Neural cell (in vitro differentiated cells): Measurements from ENCODE around the gene VAV2. TPM values are rescaled to one million over a fixed set of nuclear protein-coding genes. Genes with fewer than 3 reads are reported as not detected.
"Not testable (repeated sequence)": the region's sequence is repeated elsewhere in the genome, so short reads cannot be mapped to it uniquely, and the experiment has no call there.

Experiments used
- H2AFZ ChIP-seq: fragments of 200-600, 300-800 bp; sonication (generic), shearing (Covaris generic); 2 replicates; pipeline ENCODE4 v1.6.0; 2014; ENCODE audit warnings: low read depth, mild to moderate bottlenecking, antibody characterized with exemption, low read length, moderate library complexity
- H3F3A ChIP-seq: fragments of 200-600 bp; shearing (Covaris generic); 2 replicates; pipeline ENCODE4 v1.6.1; 2016; ENCODE audit warnings: mild to moderate bottlenecking, moderate library complexity, mixed read lengths, antibody characterized with exemption, low read length; ENCODE audit not compliant: insufficient read depth, poor library complexity, severe bottlenecking
- H3K27ac ChIP-seq: fragments of 200-600, 300-800 bp; sonication (generic), shearing (Covaris generic); 2 replicates; pipeline ENCODE4 v1.5.1; 2014; ENCODE audit warnings: mild to moderate bottlenecking, low read length, moderate library complexity
- H3K27me3 ChIP-seq: fragments of 300-800, 200-600 bp; sonication (generic), shearing (Covaris generic); 2 replicates; pipeline ENCODE4 v1.6.0; 2014; ENCODE audit warnings: mild to moderate bottlenecking, low read depth, low read length, moderate library complexity; ENCODE audit not compliant: insufficient read depth
- H3K36me3 ChIP-seq: fragments of 300-800, 200-600 bp; sonication (generic), shearing (Covaris generic); 2 replicates; pipeline ENCODE4 v1.5.1; 2014; ENCODE audit warnings: mild to moderate bottlenecking, antibody characterized with exemption, low read length, moderate library complexity; ENCODE audit not compliant: insufficient read depth
- H3K4me2 ChIP-seq: fragments of 300-800, 200-600 bp; sonication (generic), shearing (Covaris generic); 2 replicates; pipeline ENCODE4 v1.6.0; 2014; ENCODE audit warnings: mild to moderate bottlenecking, low read length
- H3K4me3 ChIP-seq: fragments of 300-800, 200-600 bp; sonication (generic), shearing (Covaris generic); 2 replicates; pipeline ENCODE4 v1.5.1; 2014; ENCODE audit warnings: mild to moderate bottlenecking, low read length, moderate library complexity
- H3K79me2 ChIP-seq: fragments of 200-600 bp; shearing (Covaris generic); replicated peaks from 2 replicates; pipeline ENCODE4 v1.6.0; 2014; ENCODE audit warnings: mild to moderate bottlenecking, low read length, moderate library complexity; ENCODE audit not compliant: insufficient read depth
- H3K9ac ChIP-seq: fragments of 300-800, 200-600 bp; sonication (generic), shearing (Covaris generic); 2 replicates; pipeline ENCODE4 v1.6.1; 2016; ENCODE audit warnings: mild to moderate bottlenecking, low read length, mixed read lengths
- H3K9me2 ChIP-seq: fragments of 200-600 bp; shearing (Covaris generic); 2 replicates; pipeline ENCODE4 v1.6.1; 2016; ENCODE audit warnings: mild to moderate bottlenecking, low read length, mixed read lengths; ENCODE audit not compliant: insufficient read depth
- H3K9me3 ChIP-seq: fragments of 200-600, 300-800 bp; sonication (generic), shearing (Covaris generic); 2 replicates; pipeline ENCODE4 v1.6.1; 2016; ENCODE audit warnings: mild to moderate bottlenecking, mixed run types, low read length, moderate library complexity, mixed read lengths
- H4K20me1 ChIP-seq: fragments of 200-600 bp; shearing (Covaris generic); 2 replicates; pipeline ENCODE4 v1.6.1; 2016; ENCODE audit warnings: mild to moderate bottlenecking, mixed run types; ENCODE audit not compliant: insufficient read depth
- CTCF ChIP-seq: fragments of 450-650 bp; IDR thresholded peaks from 2 replicates; pipeline ENCODE4 v1.5.1; 2014; ENCODE audit warnings: antibody characterized with exemption, mild to moderate bottlenecking, moderate library complexity; ENCODE audit not compliant: poor library complexity, severe bottlenecking
- EP300 ChIP-seq: fragments of 450-650 bp; conservative IDR thresholded peaks from 2 replicates; pipeline ENCODE4 v1.6.1; 2014; ENCODE audit warnings: antibody characterized with exemption, mild to moderate bottlenecking, moderate library complexity; ENCODE audit not compliant: poor library complexity, severe bottlenecking
- EZH2 ChIP-seq: fragments of 200-600, 300-800 bp; shearing (Covaris generic), sonication (generic); IDR thresholded peaks from 2 replicates; pipeline ENCODE4 v1.6.1; 2014; ENCODE audit warnings: antibody characterized with exemption, low read length, borderline replicate concordance, mild to moderate bottlenecking; ENCODE audit not compliant: insufficient read depth, poor library complexity, severe bottlenecking
- MXI1 ChIP-seq: fragments of 450-650 bp; conservative IDR thresholded peaks from 2 replicates; pipeline ENCODE4 v1.6.1; 2014; ENCODE audit warnings: antibody characterized with exemption, mild to moderate bottlenecking; ENCODE audit not compliant: poor library complexity, severe bottlenecking
- POLR2AphosphoS5 ChIP-seq: IDR thresholded peaks from 2 replicates; pipeline ENCODE4 v1.6.1; 2012
- RAD21 ChIP-seq: fragments of 450-650 bp; conservative IDR thresholded peaks from 2 replicates; pipeline ENCODE4 v1.6.1; 2014; ENCODE audit warnings: antibody characterized with exemption, mild to moderate bottlenecking, moderate library complexity
- REST ChIP-seq: IDR thresholded peaks from 2 replicates; pipeline ENCODE4 v1.6.1; 2012; ENCODE audit warnings: borderline replicate concordance
- SMC3 ChIP-seq: fragments of 450-650 bp; conservative IDR thresholded peaks from 2 replicates; pipeline ENCODE4 v1.6.1; 2014; ENCODE audit warnings: antibody characterized with exemption, mild to moderate bottlenecking, moderate library complexity; ENCODE audit not compliant: poor library complexity
- polyA plus RNA-seq: library from polyadenylated mRNA; depleted of rRNA; stranded (reverse); fragments of >200 nt; gene quantifications from 2 replicates; pipeline ENCODE4 v1.2.3, GENCODE V29; 2014

VAV2 gene
- polyA plus RNA-seq, 1 donor from 2014 or later: 35.2 TPM

GRCh38 chr9:133959171-133959570, 33.0 kb downstream of the VAV2 start:
- Histone ChIP-seq H3K4me2 (no peak overlapping the region), H3K79me2 (peaks cover 20% of the 10 kb centered on the region), H3K27me3 (no peaks in the 10 kb centered on the region), H3K36me3 (no peaks in the 10 kb centered on the region), H3K9me2 (no peaks in the 10 kb centered on the region), H3K9ac (no peak overlapping the region), H3K9me3 (peaks cover 4% of the 10 kb centered on the region), H2AFZ (no peak overlapping the region), H4K20me1 (no peaks in the 10 kb centered on the region), H3F3A (no peaks in the 10 kb centered on the region), H3K4me3 (no peak overlapping the region), H3K27ac (no peak overlapping the region)
- TF ChIP-seq REST (no peak), CTCF (no peak), MXI1 (no peak), SMC3 (no peak), EP300 (no peak), EZH2 (no peak), POLR2AphosphoS5 (no peak)

- Histone ChIP-seq H4K20me1 (no peaks in the 10 kb centered on the region), H3F3A (no peaks in the 10 kb centered on the region), H3K9ac (no peak overlapping the region), H3K4me2 (no peak overlapping the region), H2AFZ (no peak overlapping the region), H3K79me2 (peaks cover 20% of the 10 kb centered on the region), H3K27ac (no peak overlapping the region), H3K27me3 (no peaks in the 10 kb centered on the region), H3K36me3 (no peaks in the 10 kb centered on the region), H3K9me2 (no peaks in the 10 kb centered on the region), H3K9me3 (peaks cover 4% of the 10 kb centered on the region), H3K4me3 (no peak overlapping the region)
- no peak for TF ChIP-seq RAD21
- TF ChIP-seq MXI1: no peak
- no peak for TF ChIP-seq REST
Observed at GRCh38 chr9:133958756-133959155, 33.4 kb downstream of the VAV2 start.

GRCh38 chr9:133957772-133958171, 34.4 kb downstream of the VAV2 start:
- H3K9me2 ChIP-seq, H3F3A ChIP-seq, H3K4me2 ChIP-seq, H3K9me3 ChIP-seq, H3K27ac ChIP-seq, H2AFZ ChIP-seq, H3K9ac ChIP-seq, H4K20me1 ChIP-seq, H3K27me3 ChIP-seq, H3K36me3 ChIP-seq, H3K4me3 ChIP-seq: not testable (repeated sequence)
- H3K79me2 ChIP-seq: peaks cover 18% of the 10 kb centered on the region
